Measurements from ENCODE around the gene MAMLD1.

Gene MAMLD1

DNA sequence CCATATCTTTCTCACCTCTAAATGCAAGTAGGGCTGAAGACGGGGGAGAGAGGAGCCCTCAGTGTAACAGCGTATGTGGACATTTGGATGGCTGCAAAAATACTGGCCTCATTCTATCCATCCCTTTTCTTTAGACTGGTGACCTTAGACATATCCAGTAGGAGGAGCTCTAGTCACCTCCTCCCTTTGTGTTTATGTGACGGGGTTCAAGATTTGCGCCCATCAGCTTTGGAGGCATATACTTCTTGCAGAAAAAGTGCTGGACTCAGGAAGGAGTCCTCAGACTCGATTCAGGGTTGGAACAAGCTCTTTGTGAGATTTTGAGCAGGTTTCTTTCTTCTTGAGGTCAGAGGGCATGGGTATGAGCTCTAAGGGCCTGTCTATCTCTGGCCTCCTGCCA is 86.2 kb downstream of the MAMLD1 start:
- no peaks in the 10 kb centered on the region for H3K27me3 Mint-ChIP-seq (ENCODE audit: low read depth)
- peaks cover 39% of the 10 kb centered on the region for H3K4me1 Mint-ChIP-seq (ENCODE audit: low read depth)
- no peaks in the 10 kb centered on the region for H3K9me3 Mint-ChIP-seq
- H3K36me3 Mint-ChIP-seq (ENCODE audit: low read depth): peaks cover 12% of the 10 kb centered on the region
- no peak overlapping the region for H3K27ac Mint-ChIP-seq
- no peak overlapping the region for H3K4me3 Mint-ChIP-seq

DNA sequence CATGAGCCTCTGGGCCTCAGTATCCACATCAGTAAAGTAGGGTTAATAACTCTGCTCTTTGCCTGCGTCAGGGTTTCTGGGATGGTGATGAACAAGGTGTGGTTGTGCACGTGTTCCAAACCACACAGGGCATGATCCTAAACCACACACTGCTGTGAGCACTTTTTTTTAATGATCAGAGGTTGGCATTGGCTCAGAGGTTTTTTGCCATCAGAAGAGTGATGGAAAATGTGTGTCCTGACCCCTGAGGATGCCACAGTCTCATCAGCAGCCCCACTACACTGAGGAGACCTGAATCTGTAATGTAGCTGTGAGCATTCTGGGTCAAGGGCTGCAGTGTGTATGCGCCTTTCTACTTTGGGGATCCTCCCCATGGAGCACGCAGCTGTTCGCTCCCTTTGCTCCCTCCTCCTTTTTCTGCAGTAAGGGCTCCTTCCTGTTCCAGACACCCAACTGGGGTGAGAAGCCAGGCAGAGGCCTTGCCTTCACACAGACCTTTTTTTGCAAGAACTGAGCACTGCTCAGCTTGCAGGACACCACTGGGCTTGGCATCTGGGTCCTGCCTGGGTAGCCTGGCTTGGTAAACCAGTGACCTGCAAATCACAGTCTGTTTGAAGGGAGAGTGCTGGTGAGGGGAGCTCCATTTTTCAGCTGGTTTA is 87.5 kb downstream of the MAMLD1 start:
- peak overlapping the region; percentile 36 for H3K27ac Mint-ChIP-seq
- H3K9me3 Mint-ChIP-seq: no peaks in the 10 kb centered on the region
- H3K27me3 Mint-ChIP-seq (ENCODE audit: low read depth): no peaks in the 10 kb centered on the region
- peaks cover 50% of the 10 kb centered on the region for H3K4me1 Mint-ChIP-seq (ENCODE audit: low read depth)
- H3K4me3 Mint-ChIP-seq: no peak overlapping the region
- H3K36me3 Mint-ChIP-seq (ENCODE audit: low read depth): peaks cover 20% of the 10 kb centered on the region

DNA sequence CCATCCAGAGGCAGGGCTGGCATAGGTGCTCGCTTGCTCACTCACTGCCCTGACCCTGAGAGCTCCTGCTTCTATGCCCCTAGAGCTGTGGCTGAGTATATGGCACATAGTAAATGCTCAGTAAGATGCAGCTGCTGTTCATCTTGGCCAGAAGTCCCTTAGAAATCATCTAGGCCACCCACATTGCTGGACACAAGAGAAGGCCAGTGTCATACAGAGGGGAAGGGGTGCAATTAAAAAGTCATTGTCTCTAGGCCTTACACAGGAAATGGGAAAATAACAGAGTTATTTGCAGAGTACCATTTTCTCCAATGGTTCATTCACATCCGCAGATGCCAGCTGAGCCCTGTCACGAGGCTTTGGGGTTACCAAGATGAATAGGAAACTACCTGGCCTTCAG is 88.8 kb downstream of the MAMLD1 start:
- no peak overlapping the region for H3K4me3 Mint-ChIP-seq
- H3K27me3 Mint-ChIP-seq (ENCODE audit: low read depth): no peaks in the 10 kb centered on the region
- peaks cover 22% of the 10 kb centered on the region for H3K36me3 Mint-ChIP-seq (ENCODE audit: low read depth)
- H3K27ac Mint-ChIP-seq: peak overlapping the region; percentile 20
- peaks cover 56% of the 10 kb centered on the region for H3K4me1 Mint-ChIP-seq (ENCODE audit: low read depth)
- no peaks in the 10 kb centered on the region for H3K9me3 Mint-ChIP-seq

DNA sequence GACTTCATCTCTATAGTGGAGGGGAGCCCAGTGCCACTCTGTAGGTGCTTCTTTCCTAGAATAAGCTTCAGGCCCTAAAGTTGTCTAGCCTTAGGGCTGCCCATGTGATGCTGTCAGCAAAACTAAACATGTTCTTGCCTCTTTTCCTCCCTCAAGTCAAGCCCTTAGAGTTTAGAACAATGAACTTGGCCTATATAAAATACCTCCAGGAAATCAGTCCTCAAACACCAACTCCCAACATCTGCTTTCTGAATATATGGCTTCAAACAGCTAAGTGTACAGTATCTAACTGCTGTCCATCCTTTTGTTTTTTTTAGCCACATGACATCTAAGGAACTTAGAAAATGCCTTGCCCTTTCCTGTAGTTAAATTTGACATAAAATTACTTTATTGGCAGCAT is 91.0 kb downstream of the MAMLD1 start:
- peaks cover 25% of the 10 kb centered on the region for H3K36me3 Mint-ChIP-seq (ENCODE audit: low read depth)
- H3K27ac Mint-ChIP-seq: peak overlapping the region; percentile 55
- H3K4me1 Mint-ChIP-seq (ENCODE audit: low read depth): peaks cover 66% of the 10 kb centered on the region
- peaks cover 4% of the 10 kb centered on the region for H3K9me3 Mint-ChIP-seq
- H3K27me3 Mint-ChIP-seq (ENCODE audit: low read depth): no peaks in the 10 kb centered on the region
- no peak overlapping the region for H3K4me3 Mint-ChIP-seq

DNA sequence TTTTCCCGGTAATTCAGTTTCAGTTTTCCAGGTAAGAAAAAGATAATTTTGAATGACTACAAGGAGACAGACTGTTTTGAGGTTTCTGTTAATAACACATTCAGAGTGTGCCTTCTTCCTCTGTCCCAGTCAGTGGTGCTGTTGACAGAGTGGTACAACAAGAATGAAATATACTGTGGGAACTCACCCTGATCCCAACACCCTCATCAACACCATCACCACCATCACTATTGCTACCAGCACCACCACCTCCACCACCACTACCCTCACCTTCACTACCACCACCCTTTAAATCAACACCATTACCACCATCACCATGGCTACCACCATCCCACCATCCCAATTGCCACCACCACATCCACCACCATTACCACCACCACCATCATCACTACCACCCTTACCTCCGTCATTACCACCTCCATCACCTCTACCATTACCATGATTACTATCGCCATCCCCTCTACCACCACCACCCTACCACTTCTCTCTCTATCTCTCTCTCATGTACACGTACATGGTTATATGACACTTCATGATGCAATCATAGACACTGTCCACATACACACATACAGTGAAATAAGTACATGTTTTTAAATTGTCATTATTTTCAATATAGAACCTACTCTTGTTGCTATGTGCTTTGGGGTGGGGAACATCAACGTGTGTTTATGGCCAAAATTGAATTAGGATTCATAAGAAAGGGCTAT is 91.5 kb downstream of the MAMLD1 start:
- peak overlapping the region; percentile 17 for H3K27ac Mint-ChIP-seq

DNA sequence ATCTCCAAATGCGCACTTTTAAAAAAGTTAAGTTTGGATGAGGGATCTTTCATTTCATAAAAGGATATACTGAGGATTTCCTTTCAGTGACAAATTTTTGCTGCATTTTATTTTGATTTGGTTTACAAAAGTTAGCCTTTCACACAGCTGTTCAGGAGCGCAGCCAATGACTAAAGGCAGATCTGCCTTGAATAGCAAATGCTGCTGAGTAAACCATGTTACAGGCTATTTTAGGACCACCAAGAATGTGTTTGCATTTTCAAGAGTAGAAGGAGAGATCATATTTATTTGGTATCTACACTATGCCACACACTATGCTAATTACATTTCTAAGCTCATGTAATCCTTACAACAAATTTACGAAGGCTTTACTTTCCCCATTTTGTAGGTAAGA is 92.1 kb downstream of the MAMLD1 start:
- peaks cover 25% of the 10 kb centered on the region for H3K36me3 Mint-ChIP-seq (ENCODE audit: low read depth)
- peaks cover 4% of the 10 kb centered on the region for H3K9me3 Mint-ChIP-seq
- H3K4me3 Mint-ChIP-seq: no peak overlapping the region
- no peak overlapping the region for H3K27ac Mint-ChIP-seq
- H3K4me1 Mint-ChIP-seq (ENCODE audit: low read depth): peaks cover 65% of the 10 kb centered on the region
- no peaks in the 10 kb centered on the region for H3K27me3 Mint-ChIP-seq (ENCODE audit: low read depth)

More for the DNA sequence above, 91.5 kb downstream of the MAMLD1 start:
- peaks cover 4% of the 10 kb centered on the region for H3K9me3 Mint-ChIP-seq
- peaks cover 68% of the 10 kb centered on the region for H3K4me1 Mint-ChIP-seq (ENCODE audit: low read depth)
- peaks cover 25% of the 10 kb centered on the region for H3K36me3 Mint-ChIP-seq (ENCODE audit: low read depth)
- H3K4me3 Mint-ChIP-seq: no peak overlapping the region
- no peaks in the 10 kb centered on the region for H3K27me3 Mint-ChIP-seq (ENCODE audit: low read depth)

DNA sequence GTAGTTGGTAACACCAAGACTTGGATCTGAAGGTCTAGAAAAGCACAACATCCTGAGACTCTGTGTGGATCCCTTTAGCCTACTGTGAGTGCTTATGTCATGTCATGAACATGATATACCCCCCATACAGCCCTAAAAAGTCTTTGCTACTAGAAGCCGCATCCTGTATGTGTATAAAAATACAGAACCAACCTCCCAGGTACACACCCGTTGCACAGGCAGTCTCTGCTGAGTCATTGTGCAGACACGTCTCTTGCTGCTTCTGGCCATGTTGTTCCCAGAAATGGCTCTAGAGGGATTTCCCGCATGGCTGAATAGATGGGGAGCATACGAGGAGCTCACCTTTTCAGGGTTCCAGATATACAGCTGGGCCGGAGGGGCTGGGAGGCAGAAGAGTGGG is 93.3 kb downstream of the MAMLD1 start:
- peaks cover 4% of the 10 kb centered on the region for H3K9me3 Mint-ChIP-seq
- peak overlapping the region; percentile 21 for H3K4me3 Mint-ChIP-seq
- H3K36me3 Mint-ChIP-seq (ENCODE audit: low read depth): peaks cover 25% of the 10 kb centered on the region
- no peaks in the 10 kb centered on the region for H3K27me3 Mint-ChIP-seq (ENCODE audit: low read depth)
- peak overlapping the region; percentile 82 for H3K27ac Mint-ChIP-seq
- H3K4me1 Mint-ChIP-seq (ENCODE audit: low read depth): peaks cover 59% of the 10 kb centered on the region

DNA sequence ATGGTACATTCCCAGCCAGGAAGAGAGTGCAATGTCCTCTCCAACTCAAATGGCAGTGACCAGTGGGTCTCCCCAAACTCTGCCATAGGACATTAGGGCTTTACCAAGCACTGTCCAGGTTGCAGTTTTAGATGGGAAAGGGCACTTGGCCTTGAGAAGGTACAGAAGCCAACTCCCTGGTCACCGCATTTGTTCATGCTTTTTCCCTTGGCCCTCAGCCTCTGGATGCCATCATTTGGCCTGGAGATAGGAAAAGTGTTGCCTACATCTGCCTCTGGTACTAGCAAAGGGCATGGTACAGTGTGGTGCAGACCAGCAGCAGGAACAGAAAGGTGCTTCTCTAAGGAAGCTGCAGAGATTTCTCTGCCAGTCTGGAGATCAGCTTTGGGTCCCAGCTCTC is 93.8 kb downstream of the MAMLD1 start:
- Mint-ChIP-seq H3K27me3 (ENCODE audit: low read depth) (no peaks in the 10 kb centered on the region), H3K4me3 (no peak overlapping the region), H3K4me1 (ENCODE audit: low read depth) (peaks cover 54% of the 10 kb centered on the region), H3K36me3 (ENCODE audit: low read depth) (peaks cover 25% of the 10 kb centered on the region), H3K9me3 (peaks cover 4% of the 10 kb centered on the region), H3K27ac (peak overlapping the region; percentile 82)

DNA sequence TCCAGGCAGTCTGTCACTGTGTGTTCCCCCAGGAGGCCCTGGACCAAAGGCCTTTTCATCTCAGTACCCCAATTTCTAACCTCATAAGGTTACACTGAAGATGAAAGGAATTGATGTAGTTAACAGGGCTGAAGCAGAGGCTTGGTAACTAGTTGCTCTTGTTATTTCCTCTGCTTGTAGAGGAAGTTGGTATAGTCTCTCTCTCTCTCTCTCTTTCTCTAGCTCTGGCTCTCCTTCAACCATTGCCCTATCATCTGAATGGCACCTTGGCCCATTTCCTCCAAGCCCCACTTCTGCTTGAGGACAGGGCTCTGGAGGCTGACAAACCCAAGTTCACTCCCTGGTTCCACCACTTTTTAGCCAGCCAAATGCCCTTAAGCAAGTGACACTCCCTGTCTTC is 96.1 kb downstream of the MAMLD1 start:
- H3K9me3 Mint-ChIP-seq: peaks cover 4% of the 10 kb centered on the region
- H3K36me3 Mint-ChIP-seq (ENCODE audit: low read depth): peaks cover 18% of the 10 kb centered on the region
- H3K27me3 Mint-ChIP-seq (ENCODE audit: low read depth): no peaks in the 10 kb centered on the region
- peaks cover 42% of the 10 kb centered on the region for H3K4me1 Mint-ChIP-seq (ENCODE audit: low read depth)
- no peak overlapping the region for H3K4me3 Mint-ChIP-seq
- H3K27ac Mint-ChIP-seq: peak overlapping the region; percentile 81

DNA sequence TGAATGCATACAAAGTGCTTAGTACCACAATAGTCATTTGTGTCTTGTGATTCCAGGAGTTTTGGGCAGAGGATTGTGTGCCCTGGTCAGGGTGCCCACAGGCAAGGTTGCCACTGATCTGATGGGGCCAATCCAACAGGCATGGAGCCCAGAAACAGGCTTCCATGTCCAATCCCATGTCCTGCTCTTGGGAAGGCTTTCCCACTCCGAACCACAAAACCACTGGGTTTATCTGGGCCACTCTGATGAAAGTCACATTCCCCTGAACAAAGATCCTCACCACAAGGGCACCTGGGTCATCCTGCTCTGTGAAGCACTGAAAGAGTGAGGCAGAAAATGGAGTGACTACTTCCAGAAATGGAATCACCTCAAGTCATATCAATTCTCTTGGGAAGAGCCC is 96.9 kb downstream of the MAMLD1 start:
- no peaks in the 10 kb centered on the region for H3K27me3 Mint-ChIP-seq (ENCODE audit: low read depth)
- H3K4me3 Mint-ChIP-seq: no peak overlapping the region
- H3K27ac Mint-ChIP-seq: no peak overlapping the region

DNA sequence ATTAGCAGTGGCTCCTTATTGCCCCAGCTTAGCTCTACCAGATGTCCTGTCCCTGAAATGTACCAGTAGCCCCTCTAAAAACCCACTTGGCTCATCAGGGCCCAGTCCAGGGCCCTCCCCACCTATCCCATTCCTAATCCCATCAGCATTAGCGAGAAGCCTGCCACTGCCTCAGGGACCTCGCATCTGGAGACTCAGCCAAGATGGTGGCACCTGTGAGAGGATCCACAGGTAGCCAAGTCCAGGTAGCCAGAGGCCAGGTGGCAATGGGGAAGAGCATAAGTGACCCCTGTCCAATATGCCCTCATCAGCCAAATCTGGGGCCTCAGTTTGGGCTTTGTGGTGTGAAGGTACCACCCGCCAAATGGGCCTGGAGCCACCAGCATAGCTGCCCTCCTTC is 97.7 kb downstream of the MAMLD1 start:
- peaks cover 15% of the 10 kb centered on the region for H3K36me3 Mint-ChIP-seq (ENCODE audit: low read depth)
- H3K27ac Mint-ChIP-seq: no peak overlapping the region
- H3K4me3 Mint-ChIP-seq: no peak overlapping the region
- peaks cover 4% of the 10 kb centered on the region for H3K9me3 Mint-ChIP-seq
- no peaks in the 10 kb centered on the region for H3K27me3 Mint-ChIP-seq (ENCODE audit: low read depth)
- peaks cover 27% of the 10 kb centered on the region for H3K4me1 Mint-ChIP-seq (ENCODE audit: low read depth)

More for the DNA sequence above, 96.9 kb downstream of the MAMLD1 start:
- H3K36me3 Mint-ChIP-seq (ENCODE audit: low read depth): peaks cover 16% of the 10 kb centered on the region
- peaks cover 4% of the 10 kb centered on the region for H3K9me3 Mint-ChIP-seq
- H3K4me1 Mint-ChIP-seq (ENCODE audit: low read depth): peaks cover 34% of the 10 kb centered on the region

DNA sequence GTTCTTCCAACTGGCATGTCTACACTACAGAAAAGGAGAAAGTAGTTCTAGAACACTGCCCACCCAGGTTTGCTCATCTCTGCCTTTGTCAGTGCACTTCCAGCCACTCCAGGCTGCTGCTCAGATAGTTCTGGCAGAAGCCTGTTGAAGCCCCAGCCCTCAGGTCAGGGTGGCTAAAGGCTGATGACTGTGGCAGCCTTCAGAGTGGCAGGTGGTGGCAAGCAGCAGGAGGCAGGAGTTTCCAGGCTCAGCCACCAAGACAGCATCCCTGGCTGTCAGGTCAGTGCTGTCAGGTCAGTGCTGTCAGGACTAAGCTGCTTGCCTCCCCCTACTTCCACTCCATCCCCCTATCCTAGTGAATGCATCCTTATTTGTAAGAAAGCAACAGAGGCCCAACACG is 100.4 kb downstream of the MAMLD1 start:
- Mint-ChIP-seq H3K4me1 (ENCODE audit: low read depth) (peaks cover 9% of the 10 kb centered on the region), H3K27me3 (ENCODE audit: low read depth) (no peaks in the 10 kb centered on the region), H3K9me3 (no peaks in the 10 kb centered on the region), H3K4me3 (no peak overlapping the region), H3K27ac (no peak overlapping the region), H3K36me3 (ENCODE audit: low read depth) (peaks cover 8% of the 10 kb centered on the region)

DNA sequence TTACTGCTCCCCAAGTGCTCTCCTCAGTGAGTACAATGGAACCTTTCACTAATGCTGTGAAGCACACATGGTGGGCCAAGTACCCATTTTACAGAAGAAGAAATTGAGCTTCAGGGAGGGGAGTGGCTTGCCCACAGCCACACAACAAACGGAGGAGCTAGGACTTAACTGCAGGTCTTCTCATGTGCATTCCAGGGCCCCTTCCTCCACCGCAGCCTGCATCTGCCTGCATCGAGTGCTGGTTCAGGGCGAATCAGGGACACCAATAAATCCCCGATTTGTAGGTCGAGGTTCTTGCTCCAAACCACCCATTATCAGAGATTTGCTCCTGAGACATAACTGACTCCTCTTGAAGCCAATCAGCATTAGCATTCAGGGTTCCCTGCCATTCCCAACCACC is 100.9 kb downstream of the MAMLD1 start:
- Mint-ChIP-seq H3K27me3 (ENCODE audit: low read depth) (no peaks in the 10 kb centered on the region), H3K27ac (no peak overlapping the region), H3K36me3 (ENCODE audit: low read depth) (peaks cover 8% of the 10 kb centered on the region), H3K4me1 (ENCODE audit: low read depth) (peaks cover 6% of the 10 kb centered on the region), H3K9me3 (no peaks in the 10 kb centered on the region), H3K4me3 (no peak overlapping the region)

DNA sequence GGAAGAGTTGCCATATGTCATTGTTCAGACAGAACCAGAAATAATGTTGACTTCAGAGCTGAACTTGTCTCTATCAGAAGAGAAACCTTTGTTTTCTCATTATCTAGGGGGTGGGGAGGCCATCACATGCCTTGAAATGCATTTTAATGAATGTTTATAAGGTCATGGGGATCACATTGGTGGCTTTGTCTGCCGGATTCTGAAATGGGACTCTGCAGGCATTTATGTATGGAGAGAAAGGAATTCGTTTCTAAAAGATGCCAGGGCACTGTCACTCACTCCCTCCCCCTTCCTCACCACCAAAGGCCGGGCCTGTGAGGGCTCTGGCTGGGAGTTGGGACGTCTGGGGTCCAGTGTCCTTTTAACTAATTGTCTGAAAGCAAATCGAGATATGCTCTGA is 102.2 kb downstream of the MAMLD1 start:
- no peak overlapping the region for H3K4me3 Mint-ChIP-seq
- H3K27ac Mint-ChIP-seq: no peak overlapping the region
- no peaks in the 10 kb centered on the region for H3K27me3 Mint-ChIP-seq (ENCODE audit: low read depth)
- H3K4me1 Mint-ChIP-seq (ENCODE audit: low read depth): peaks cover 2% of the 10 kb centered on the region
- no peaks in the 10 kb centered on the region for H3K9me3 Mint-ChIP-seq
- H3K36me3 Mint-ChIP-seq (ENCODE audit: low read depth): peaks cover 10% of the 10 kb centered on the region

Data from T-helper 1 cell treated with Interleukin-12 subunit alpha and Interleukin-12 subunit beta and Interleukin-4 antibody, amounts not matched to agents 30 μg/mL and 1 μg/mL, for 36 hours (primary cell).